CD4-positive, alpha-beta memory T cell (primary cell): ENCODE data around the gene IL22RA1. TPM values are rescaled to one million over a fixed set of nuclear protein-coding genes. Genes with fewer than 3 reads are reported as not detected.

Experiments
- CTCF ChIA-PET: fragments of 350-600 bp; sonication (Branson Sonifier 250); formaldehyde crosslinking; loops from one replicate; lab custom pipeline; 2021; ENCODE audit warnings: inconsistent platforms; ENCODE audit not compliant: partially characterized antibody; lab: Charles Lee
- POLR2A ChIA-PET: fragments of 350-600 bp; sonication (Branson Sonifier 250); formaldehyde crosslinking; loops from one replicate; lab custom pipeline; 2021; ENCODE audit not compliant: partially characterized antibody; lab: Charles Lee
- DNase-seq, 5 donors: peaks; one replicate each; pipeline versions ENCODE4 v3.0.0 to v3.0.0-alpha.2; 2020 to 2022; ENCODE audit warnings: mixed read lengths in 1 of 5
- H3K27ac ChIP-seq: one replicate; pipeline ENCODE4 v1.7.0; 2013; ENCODE audit warnings: low read depth, low read length
- H3K27me3 ChIP-seq: 2 replicates; pipeline ENCODE4 v1.7.0; 2013; ENCODE audit warnings: mild to moderate bottlenecking, low read length, moderate library complexity; ENCODE audit not compliant: insufficient read depth
- H3K36me3 ChIP-seq: 2 replicates; pipeline ENCODE4 v1.7.0; 2013; ENCODE audit warnings: mild to moderate bottlenecking, low read length, moderate library complexity; ENCODE audit not compliant: insufficient read depth
- H3K4me1 ChIP-seq: 2 replicates; pipeline ENCODE4 v1.7.0; 2013; ENCODE audit warnings: mild to moderate bottlenecking, low read length, moderate library complexity; ENCODE audit not compliant: insufficient read depth
- H3K4me3 ChIP-seq, 2 donors: one replicate each; pipeline ENCODE4 v1.7.0; 2013; ENCODE audit warnings: low read length in 2 of 2, mild to moderate bottlenecking in 1 of 2
- H3K9me3 ChIP-seq, 2 donors: one replicate each; pipeline ENCODE4 v1.7.0; 2013; ENCODE audit warnings: low read length in 2 of 2, control low read depth in 1 of 2; ENCODE audit not compliant: control insufficient read depth in 1 of 2
- H3K27ac Mint-ChIP-seq, 7 donors: one replicate each; pipeline ENCODE4 v1.8.0; 2020 to 2021; ENCODE audit warnings: mixed read lengths in 7 of 7, mild to moderate bottlenecking in 6 of 7, inconsistent platforms in 3 of 7, moderate library complexity in 3 of 7
- H3K27me3 Mint-ChIP-seq, 2 donors: one replicate each; pipeline ENCODE4 v1.8.0; 2020 to 2021; ENCODE audit warnings: mixed read lengths in 2 of 2
- H3K36me3 Mint-ChIP-seq, 2 donors: one replicate each; pipeline ENCODE4 v1.8.0; 2020 to 2021; ENCODE audit warnings: mixed read lengths in 2 of 2, inconsistent platforms in 1 of 2, mild to moderate bottlenecking in 1 of 2
- H3K4me1 Mint-ChIP-seq, 4 donors: one replicate each; pipeline ENCODE4 v1.8.0; 2020 to 2021; ENCODE audit warnings: mixed read lengths in 4 of 4, mild to moderate bottlenecking in 1 of 4
- H3K4me3 Mint-ChIP-seq, 8 donors: one replicate each; pipeline ENCODE4 v1.8.0; 2020 to 2021; ENCODE audit warnings: mixed read lengths in 8 of 8, mild to moderate bottlenecking in 7 of 8, moderate library complexity in 6 of 8, inconsistent platforms in 3 of 8
- H3K9me3 Mint-ChIP-seq, 8 donors: one replicate each; pipeline ENCODE4 v1.8.0; 2020 to 2021; ENCODE audit warnings: mixed read lengths in 8 of 8, mild to moderate bottlenecking in 5 of 8, inconsistent platforms in 3 of 8, moderate library complexity in 1 of 8
- intact Hi-C: fragments of 100-400 bp; cut with micrococcal nuclease; formaldehyde crosslinking; loops from one replicate; pipeline ENCODE4 v1.15.1; 2023
- polyA plus RNA-seq, 2 donors: library from polyadenylated mRNA; unstranded; fragments of 300-500 nt; fragmentation: Illumina TruSeq; gene quantifications; one replicate each; pipeline ENCODE4 v1.2.3, GENCODE V29; 2021
- total RNA-seq, 2 experiments: library from RNA; stranded (reverse); gene quantifications; one replicate each; pipeline ENCODE4 v1.2.3, GENCODE V29; 2021

IL22RA1 gene
- total and polyA plus RNA-seq, 4 experiments from 2014 or later = not detected

DNA sequence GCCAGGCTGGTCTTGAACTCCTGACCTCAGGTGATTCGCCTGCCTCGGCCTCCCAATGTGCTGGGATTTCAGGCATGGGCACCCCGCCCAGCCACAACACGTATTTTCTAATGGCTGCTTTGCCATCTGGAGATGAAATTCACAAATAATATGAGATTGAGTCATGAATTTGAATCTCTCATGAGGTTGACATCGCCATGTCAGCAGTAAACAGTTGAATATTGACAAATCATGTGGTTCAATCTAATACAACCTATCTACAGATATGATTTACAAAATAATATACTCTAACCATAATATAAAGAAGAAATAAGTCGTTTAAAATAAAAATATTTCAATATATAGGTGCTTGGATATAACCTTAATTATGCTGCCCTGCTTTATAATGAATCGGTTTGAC lies 73.1 kb downstream of the IL22RA1 start:
- Mint-ChIP-seq H3K36me3 (no peaks in the 10 kb centered on the region), H3K9me3 (no peaks in the 10 kb centered on the region), H3K27me3 (peaks cover 1 to 5% of the 10 kb centered on the region in 2 donors), H3K4me3 (no peak overlapping the region), H3K27ac (no peak overlapping the region), H3K4me1 (peaks cover 0 to 5% (median 4%) of the 10 kb centered on the region in 4 donors)
- Histone ChIP-seq H3K27me3 (no peaks in the 10 kb centered on the region), H3K36me3 (no peaks in the 10 kb centered on the region), H3K4me3 (no peak overlapping the region), H3K4me1 (no peaks in the 10 kb centered on the region), H3K9me3 (no peaks in the 10 kb centered on the region), H3K27ac (no peak overlapping the region)
- DNase-seq = no peak
- intact Hi-C loops = no loop called here
- POLR2A ChIA-PET = no interaction called here
- CTCF ChIA-PET = interaction anchor here (1.3 to 1.7 kb wide), 2 partner anchors 9 to 81 kb away, joined by 4 read pairs; no protein-coding TSS in a partner anchor

Other genes with a start within 250 kb of the IL22RA1 start
- gene CNR2, start 229.8 kb downstream of the IL22RA1 start, total RNA-seq = not detected
- gene CNR2, start 229.8 kb downstream of the IL22RA1 start, polyA plus RNA-seq = under 1 TPM in 1 of 2 donors, not detected in 1; 0.36 TPM
- 100 to 1,000 TPM; 156 to 160 TPM for gene PNRC2, start 183.3 kb downstream of the IL22RA1 start, total RNA-seq
- gene PNRC2, start 183.3 kb downstream of the IL22RA1 start, polyA plus RNA-seq = 100 to 1,000 TPM; 127 to 140 TPM
- gene SRSF10, start 162.8 kb downstream of the IL22RA1 start, total RNA-seq = 100 to 1,000 TPM; 163 to 169 TPM
- gene SRSF10, start 162.8 kb downstream of the IL22RA1 start, polyA plus RNA-seq = 100 to 1,000 TPM; 109 to 111 TPM
- not detected for gene MYOM3, start 31.0 kb downstream of the IL22RA1 start, total RNA-seq
- gene MYOM3, start 31.0 kb downstream of the IL22RA1 start, polyA plus RNA-seq = not detected
- gene IFNLR1, start 44.1 kb upstream of the IL22RA1 start, total RNA-seq = 1 to 10 TPM; 3.0 to 4.5 TPM
- 1 to 10 TPM in 1 of 2 donors, under 1 TPM in 1; 0.88 to 1.1 TPM for gene IFNLR1, start 44.1 kb upstream of the IL22RA1 start, polyA plus RNA-seq
- gene GRHL3, start 176.2 kb upstream of the IL22RA1 start, total RNA-seq = not detected
- gene GRHL3, start 176.2 kb upstream of the IL22RA1 start, polyA plus RNA-seq = not detected